GM12874 (cell line): ENCODE data around the gene DCN.

Experiments used
- TF ChIP-seq, protein P1 (sequence below): IDR thresholded peaks from 2 replicates; pipeline ENCODE4 v1.5.1; 2011; ENCODE audit warnings: low read depth, mild to moderate bottlenecking, control low read depth, low read length, moderate library complexity; ENCODE audit not compliant: insufficient read depth

DCN gene

DNA sequence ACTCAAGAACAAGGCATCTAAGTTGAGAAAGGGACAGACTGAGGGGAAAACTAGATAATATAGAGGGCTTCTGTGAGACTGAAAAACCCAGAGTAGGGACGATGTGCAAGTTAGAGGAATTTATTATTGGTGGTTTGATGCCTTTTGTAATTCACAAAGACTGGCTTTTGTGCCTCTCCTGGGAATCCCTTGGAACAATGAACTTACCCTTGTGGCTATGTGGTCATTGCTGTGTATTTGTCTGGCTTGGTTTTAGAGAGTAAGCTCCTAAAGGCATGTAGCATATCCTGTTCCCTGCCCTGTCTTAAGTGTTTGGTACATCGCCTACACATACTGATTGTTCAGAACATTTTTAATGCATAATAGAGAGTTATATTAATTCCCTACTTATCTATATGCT lies 26.6 kb downstream of the DCN start:
- TF ChIP-seq, protein P1, sequence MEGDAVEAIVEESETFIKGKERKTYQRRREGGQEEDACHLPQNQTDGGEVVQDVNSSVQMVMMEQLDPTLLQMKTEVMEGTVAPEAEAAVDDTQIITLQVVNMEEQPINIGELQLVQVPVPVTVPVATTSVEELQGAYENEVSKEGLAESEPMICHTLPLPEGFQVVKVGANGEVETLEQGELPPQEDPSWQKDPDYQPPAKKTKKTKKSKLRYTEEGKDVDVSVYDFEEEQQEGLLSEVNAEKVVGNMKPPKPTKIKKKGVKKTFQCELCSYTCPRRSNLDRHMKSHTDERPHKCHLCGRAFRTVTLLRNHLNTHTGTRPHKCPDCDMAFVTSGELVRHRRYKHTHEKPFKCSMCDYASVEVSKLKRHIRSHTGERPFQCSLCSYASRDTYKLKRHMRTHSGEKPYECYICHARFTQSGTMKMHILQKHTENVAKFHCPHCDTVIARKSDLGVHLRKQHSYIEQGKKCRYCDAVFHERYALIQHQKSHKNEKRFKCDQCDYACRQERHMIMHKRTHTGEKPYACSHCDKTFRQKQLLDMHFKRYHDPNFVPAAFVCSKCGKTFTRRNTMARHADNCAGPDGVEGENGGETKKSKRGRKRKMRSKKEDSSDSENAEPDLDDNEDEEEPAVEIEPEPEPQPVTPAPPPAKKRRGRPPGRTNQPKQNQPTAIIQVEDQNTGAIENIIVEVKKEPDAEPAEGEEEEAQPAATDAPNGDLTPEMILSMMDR = no peak

DNA sequence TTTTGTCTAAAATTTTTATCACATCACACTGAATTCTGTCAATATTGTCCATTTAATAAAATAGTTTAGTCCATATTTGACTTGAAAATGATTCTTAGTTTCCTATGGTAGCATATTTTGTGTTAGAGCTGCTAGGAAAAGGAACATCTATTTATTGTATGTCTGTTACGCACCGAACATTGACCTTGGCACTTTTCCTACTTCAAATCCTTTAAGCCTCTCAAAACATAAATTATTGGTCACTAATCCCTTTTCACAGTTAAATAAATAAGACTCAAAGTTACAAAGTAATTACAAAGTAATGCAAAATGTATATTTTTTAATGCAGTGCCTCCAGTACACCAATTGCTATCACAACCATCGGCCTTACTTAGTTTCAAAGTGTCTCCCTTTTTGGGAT lies 28.5 kb downstream of the DCN start:
- TF ChIP-seq, protein P1 = no peak

DNA sequence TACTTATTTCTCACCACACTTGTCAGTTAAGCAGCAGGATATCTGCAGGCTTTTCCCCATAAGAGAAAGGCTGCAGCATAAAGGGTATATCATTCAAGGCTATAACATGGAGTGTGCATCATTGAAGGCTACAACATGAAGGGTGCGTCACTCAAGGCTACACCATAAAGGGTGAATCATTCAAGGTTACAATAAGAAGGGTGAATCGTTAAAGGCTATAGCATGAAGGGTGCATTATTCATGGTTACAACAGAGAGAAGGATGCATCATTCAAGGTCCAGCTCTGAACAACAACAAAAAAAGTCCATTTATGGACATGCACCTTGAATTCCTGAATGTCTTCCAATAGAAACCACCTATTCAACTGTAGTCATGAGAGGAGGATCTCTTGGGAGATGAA lies 38.6 kb downstream of the DCN start:
- TF ChIP-seq, protein P1 = no peak

GRCh38 chr12:91143206-91143605 lies 39.4 kb downstream of the DCN start:
- TF ChIP-seq, protein P1 = no peak

DNA sequence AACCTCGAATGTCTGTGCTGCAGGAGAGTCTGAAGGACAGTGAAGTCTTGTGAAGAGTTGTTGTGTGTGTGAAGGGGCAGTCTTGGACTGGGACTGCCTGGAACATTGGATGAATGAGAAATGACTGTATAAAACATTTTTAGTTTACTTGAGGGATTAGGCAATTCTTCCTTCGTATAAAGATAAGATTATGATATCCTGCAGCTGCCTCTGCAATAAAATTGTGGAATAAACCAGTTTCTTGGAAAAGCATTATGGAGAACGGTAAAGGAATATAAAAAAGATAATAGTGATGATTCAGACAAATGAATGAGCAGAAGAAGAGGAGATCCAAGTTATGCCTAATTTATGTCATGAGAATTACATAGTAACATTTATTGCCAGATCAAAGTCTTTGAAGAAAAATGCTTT lies 40.4 kb downstream of the DCN start:
- TF ChIP-seq, protein P1 = no peak

DNA sequence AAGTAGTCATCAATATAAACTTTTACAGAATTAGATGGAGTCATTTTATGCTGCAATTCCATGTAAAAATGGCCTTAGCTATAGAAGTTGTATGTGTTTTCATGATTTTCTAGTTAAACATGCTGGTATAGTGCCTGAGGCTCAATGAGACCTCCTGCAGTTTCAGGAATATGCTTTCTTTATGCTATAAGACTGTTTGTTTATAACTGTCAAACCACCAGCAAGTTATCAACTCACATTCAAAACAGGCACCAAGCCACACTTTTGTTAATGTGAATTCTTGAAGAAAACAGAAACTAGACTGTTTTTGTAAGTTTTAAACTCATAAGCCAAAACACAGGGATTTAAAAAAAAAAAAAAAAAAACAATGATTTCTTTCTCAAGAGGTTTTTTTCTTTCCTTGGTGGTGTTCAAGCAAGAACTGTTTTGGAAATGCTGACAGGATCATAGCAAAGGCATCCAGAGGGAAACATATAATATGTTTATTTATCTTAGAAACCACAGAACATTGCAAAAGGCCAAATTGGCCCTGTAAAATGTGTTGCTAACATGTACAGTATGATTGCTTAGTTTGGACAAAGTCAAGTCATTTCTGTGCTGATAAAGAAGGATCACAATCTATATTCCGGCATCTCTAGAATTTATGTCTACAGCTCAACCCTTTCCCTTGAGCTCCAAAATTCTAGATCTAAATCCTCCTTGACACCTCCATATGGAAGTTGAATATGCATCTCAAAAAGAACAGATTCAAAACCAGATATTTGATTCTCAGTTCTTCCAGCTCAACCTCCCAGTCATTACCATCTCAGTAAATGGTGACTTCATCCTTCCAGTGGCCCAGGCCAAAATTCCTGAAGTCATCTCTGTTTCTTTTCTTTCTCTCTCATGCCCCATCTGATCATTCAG lies 42.3 kb downstream of the DCN start:
- TF ChIP-seq, protein P1 = no peak

DNA sequence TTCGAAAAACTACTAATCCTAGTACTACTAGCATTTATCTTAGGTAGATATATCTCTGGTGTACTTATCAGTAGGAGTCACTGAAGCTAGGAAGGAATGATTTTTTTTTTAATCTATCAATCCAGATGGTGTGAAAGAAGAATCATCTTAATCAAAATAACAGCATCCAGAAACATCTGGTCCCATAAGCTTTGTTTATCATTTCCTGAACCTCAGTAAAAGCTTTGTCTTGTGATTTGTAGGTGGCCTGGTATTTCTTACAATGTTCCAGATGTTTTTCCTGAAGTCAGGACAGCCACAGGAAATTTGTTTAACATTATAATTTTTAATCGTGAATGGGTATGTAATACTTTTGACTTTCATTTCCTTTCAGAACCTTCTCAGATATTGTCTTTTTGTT lies 43.3 kb downstream of the DCN start:
- TF ChIP-seq, protein P1 = no peak
